ENCODE results near the gene FAM98B.

Gene FAM98B

DNA sequence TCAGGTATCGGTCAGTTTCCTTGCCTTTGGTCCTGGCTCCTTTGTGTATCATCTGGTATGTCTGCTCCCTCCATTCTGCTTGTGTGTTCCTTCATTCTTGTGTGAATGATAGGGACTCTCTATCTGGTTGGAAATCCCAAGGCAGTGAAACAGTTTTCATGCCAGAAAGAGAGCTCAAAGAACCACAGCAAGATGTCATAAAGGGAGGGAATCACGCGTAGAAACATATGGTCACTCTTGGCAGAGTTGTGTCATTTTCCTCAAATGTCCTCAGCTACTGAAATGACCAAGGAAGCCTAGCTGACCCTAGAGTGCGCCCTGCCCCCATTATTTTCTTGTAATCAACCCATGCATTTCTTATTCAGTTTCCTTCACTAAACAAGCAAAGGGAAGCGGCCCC lies 62.7 kb downstream of the FAM98B start:
- TF ChIP-seq, protein P1, sequence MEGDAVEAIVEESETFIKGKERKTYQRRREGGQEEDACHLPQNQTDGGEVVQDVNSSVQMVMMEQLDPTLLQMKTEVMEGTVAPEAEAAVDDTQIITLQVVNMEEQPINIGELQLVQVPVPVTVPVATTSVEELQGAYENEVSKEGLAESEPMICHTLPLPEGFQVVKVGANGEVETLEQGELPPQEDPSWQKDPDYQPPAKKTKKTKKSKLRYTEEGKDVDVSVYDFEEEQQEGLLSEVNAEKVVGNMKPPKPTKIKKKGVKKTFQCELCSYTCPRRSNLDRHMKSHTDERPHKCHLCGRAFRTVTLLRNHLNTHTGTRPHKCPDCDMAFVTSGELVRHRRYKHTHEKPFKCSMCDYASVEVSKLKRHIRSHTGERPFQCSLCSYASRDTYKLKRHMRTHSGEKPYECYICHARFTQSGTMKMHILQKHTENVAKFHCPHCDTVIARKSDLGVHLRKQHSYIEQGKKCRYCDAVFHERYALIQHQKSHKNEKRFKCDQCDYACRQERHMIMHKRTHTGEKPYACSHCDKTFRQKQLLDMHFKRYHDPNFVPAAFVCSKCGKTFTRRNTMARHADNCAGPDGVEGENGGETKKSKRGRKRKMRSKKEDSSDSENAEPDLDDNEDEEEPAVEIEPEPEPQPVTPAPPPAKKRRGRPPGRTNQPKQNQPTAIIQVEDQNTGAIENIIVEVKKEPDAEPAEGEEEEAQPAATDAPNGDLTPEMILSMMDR (conservative IDR thresholded peaks at IDR 0.05; ENCODE audit: low read depth, low read length), result no peak
- no peak overlapping the region for H3K4me3 ChIP-seq (ENCODE audit: low read depth, low read length)
- DNase-seq (ENCODE audit: low read depth), result no peak

DNA sequence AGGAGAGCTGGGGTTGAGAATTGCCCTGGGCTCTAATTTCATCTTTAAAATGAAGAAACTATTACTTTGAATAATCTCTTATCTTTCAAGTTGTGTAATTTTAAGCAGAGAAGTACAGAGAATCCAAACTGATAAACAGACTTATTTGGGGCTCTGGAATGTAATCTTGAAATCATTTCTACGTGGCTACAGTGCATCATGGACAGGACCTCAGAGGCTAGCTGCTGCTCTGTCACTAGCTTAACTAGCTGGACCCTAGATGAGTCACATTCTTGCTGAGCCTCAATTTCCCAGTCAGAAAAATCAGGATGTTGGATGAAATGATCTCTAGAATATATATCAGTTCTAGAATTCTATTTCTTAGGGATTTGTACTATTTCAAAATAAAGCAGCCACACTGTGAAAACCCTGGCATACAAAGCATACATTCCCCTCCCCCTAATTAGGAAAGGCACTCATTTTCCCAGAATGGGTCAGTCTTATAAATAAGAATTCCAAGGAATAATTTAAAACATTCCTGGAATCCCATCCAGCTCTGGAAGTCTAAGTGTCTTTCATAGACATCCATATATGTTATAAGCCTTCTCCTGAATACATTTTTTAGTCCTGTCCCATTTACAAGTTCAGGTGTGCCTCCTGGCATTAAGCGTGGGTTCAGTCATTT lies 63.5 kb downstream of the FAM98B start:
- DNase-seq (ENCODE audit: low read depth), result no peak
- TF ChIP-seq, protein P1 (conservative IDR thresholded peaks at IDR 0.05; ENCODE audit: low read depth, low read length), result no peak
- H3K4me3 ChIP-seq (ENCODE audit: low read depth, low read length), result no peak overlapping the region

DNA sequence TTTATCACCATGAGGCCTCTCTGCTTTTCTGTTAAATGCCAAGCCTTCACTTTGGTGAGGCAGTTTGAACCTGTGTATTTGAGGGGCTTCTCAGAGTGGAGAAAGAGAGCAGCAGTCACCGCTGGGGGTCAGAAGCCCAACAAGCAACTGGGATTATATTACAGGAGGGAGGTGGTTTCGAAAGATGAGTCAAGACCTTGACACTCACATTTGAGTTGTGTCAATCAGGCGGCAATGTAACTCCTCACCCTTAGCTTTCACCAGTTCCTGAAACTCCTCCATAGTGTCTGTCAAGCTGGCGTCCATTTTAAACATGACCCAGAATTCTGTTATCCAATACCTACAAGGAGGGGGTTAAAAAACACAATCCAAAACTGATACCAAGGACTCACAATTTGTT lies 64.2 kb downstream of the FAM98B start:
- no peak for DNase-seq (ENCODE audit: low read depth)

GRCh38 chr15:38520035-38520434 lies 66.1 kb downstream of the FAM98B start:
- TF ChIP-seq, protein P1 (conservative IDR thresholded peaks at IDR 0.05; ENCODE audit: low read depth, low read length), result no peak
- no peak overlapping the region for H3K4me3 ChIP-seq (ENCODE audit: low read depth, low read length)
- DNase-seq (ENCODE audit: low read depth), result no peak

More for the DNA sequence above, 64.2 kb downstream of the FAM98B start:
- H3K4me3 ChIP-seq (ENCODE audit: low read depth, low read length), result no peak overlapping the region
- TF ChIP-seq, protein P1 (conservative IDR thresholded peaks at IDR 0.05; ENCODE audit: low read depth, low read length), result no peak

DNA sequence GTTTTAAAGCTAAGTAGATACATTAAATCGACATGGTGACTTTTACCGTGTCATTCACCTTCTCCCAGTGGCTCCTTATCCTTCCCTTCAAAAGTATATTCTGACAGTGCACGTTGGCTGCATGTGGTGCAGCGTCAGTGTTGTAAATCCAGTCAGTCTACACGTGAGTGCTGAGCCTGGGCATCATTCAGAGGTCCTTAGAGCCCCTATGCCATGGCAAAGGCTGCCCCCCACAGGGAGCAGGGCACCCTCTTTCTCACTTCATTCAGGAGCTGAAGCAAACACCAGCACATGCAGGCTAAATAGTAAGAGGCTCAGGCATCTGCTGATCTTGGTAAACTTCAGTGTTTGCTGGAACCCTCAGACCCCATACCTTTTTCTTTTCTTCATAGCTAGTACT lies 67.4 kb downstream of the FAM98B start:
- TF ChIP-seq, protein P1 (conservative IDR thresholded peaks at IDR 0.05; ENCODE audit: low read depth, low read length), result no peak
- no peak overlapping the region for H3K4me3 ChIP-seq (ENCODE audit: low read depth, low read length)
- no peak for DNase-seq (ENCODE audit: low read depth)

DNA sequence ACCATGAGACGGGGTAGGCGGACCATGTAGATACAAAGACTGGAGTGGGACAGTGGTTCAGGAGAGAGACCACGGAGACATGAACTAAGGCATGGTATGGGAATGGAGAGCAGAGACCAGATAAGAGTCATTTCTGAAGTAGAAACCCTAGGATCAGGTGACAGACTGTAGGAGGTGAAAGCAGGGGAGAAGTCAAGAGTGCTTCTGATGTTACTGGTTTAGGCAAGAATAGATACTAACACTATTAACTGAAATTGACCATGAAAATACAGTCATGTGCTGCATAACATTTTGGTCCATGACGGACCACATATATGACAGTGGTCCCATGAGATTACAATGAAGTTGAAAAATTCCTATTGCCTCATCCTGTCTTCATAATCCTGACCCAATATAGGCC lies 69.0 kb downstream of the FAM98B start:
- no peak overlapping the region for H3K4me3 ChIP-seq (ENCODE audit: low read depth, low read length)
- no peak for DNase-seq (ENCODE audit: low read depth)
- TF ChIP-seq, protein P1 (conservative IDR thresholded peaks at IDR 0.05; ENCODE audit: low read depth, low read length), result no peak

- no peak for DNase-seq (ENCODE audit: low read depth)
- TF ChIP-seq, protein P1 (conservative IDR thresholded peaks at IDR 0.05; ENCODE audit: low read depth, low read length), result no peak
- no peak overlapping the region for H3K4me3 ChIP-seq (ENCODE audit: low read depth, low read length)
Measured at GRCh38 chr15:38524156-38524555, 70.2 kb downstream of the FAM98B start.

All from choroid plexus epithelial cell (primary cell).